ENCODE measurements around the gene SETD9.

SETD9 gene

DNA sequence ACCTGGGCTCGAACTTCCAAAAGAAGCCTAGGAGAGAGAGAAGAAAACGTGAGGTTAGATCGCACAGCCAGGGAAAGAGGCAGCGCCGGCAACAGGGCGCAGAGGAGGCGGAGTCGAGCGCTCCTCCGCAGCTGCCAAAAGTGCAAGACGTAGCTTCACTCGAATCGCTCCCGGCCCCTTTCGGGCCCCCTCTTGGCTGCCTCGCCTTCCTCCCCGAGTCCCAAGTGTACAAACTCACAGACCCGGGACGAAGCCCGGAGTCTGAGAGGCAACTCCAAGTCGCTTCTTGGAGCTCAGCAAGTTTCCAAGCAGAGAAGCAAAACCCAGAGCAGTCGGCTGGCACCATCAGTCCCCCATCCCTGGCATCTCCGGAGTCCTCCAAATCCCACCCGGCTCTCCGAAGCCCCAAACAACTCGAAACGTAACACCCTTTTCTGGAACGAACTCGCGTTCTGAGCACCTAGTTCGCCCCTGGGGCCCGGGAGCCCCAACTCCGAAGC lies 41.3 kb downstream of the SETD9 start:
- TF ChIP-seq, protein P1, sequence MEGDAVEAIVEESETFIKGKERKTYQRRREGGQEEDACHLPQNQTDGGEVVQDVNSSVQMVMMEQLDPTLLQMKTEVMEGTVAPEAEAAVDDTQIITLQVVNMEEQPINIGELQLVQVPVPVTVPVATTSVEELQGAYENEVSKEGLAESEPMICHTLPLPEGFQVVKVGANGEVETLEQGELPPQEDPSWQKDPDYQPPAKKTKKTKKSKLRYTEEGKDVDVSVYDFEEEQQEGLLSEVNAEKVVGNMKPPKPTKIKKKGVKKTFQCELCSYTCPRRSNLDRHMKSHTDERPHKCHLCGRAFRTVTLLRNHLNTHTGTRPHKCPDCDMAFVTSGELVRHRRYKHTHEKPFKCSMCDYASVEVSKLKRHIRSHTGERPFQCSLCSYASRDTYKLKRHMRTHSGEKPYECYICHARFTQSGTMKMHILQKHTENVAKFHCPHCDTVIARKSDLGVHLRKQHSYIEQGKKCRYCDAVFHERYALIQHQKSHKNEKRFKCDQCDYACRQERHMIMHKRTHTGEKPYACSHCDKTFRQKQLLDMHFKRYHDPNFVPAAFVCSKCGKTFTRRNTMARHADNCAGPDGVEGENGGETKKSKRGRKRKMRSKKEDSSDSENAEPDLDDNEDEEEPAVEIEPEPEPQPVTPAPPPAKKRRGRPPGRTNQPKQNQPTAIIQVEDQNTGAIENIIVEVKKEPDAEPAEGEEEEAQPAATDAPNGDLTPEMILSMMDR (IDR thresholded peaks at IDR 0.05; ENCODE audit: borderline replicate concordance, control extremely low read depth, extremely low read depth, insufficient read depth, missing control alignments): no peak
- in situ Hi-C loops (cut with MboI; ENCODE audit: low sequenced_read_pairs, unreplicated experiment): no loop called here
- peak; percentile 72 for DNase-seq (ENCODE audit: low spot score)

DNA sequence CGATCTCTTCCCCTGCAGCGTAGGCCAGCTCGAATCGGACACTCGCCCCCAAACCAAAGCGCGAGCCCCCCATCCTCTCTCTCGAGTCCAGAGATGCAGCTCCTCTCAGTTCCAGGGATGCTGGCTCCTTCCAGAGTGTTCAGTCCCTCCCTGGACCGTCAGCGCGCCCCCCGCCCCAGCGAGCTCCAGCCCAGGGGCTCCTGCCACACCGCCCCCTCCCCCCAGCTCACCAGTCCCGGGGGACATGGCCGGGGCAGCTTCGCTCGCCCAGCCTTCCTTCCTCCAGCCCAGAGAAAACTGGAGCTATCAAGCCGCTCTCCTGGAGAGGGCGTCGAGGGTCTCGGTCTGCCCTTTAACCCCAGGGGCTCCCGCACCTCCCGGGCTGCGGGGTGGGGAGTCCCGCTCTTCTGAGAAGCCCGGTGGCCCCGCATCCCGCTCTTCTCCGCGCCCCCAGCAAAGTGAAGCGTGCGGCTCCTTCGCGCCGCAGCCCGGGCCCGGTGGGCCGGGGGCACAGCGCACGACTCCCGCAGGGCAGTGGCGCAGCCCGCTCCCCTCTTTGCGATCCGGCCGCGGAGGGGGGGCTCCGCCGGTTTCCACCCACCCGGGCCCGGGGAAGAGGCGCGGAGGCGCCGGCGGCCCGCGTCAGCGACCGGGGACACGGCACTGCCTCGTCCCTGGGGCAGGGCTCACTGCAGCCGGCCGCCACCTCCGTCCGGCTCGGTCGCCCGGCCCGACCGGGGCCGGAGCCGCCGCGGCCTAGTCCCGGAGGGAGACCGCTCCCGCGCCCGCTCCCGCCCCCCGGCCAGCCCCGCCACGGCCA lies 41.9 kb downstream of the SETD9 start:
- in situ Hi-C loops (cut with MboI; ENCODE audit: low sequenced_read_pairs, unreplicated experiment): no loop called here
- peak; percentile 70 for DNase-seq (ENCODE audit: low spot score)

DNA sequence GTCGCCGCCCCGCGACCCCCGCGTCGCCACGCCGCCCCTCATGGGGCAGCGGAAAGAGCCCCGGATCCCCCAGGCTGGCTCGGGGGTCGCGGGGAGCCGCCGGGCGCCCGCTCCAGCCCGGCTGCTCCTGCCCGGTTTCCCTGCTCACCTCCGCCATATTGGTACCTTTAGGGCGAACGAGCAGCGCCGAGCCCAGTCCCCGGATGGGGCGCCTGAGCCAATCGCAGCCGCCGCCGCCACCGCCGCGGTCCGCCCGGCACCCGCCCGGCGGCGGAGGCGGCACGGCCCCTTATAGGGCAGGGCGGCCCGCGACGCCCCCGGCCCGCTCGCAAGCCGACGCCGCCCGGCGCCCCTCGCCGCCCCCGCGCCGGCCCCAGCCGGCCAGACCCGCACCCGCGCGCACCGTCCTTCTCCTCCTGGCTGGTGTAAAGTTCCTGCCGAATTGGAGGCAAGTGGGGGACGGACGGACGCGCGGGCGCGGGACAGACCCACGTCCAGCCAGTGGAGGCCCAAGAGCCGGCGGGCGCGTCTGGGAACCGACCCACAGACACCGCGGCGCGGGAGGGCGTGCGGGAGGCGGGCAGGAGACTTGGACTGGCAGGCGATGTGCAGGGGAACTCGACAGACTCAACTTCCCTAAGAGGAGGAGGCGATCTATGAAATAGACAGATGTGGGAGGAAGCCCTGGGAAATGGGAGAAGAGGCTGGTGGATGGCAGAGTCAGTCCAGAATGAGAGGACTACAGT lies 42.7 kb downstream of the SETD9 start, which contains the start of gene MIER3:
MIER3 (minus strand) TSS at position 178 of the 746 bp plus-strand sequence; CDS start at position 157, 21 bp downstream.
- peak; percentile 95 for DNase-seq (ENCODE audit: low spot score)
- in situ Hi-C loops (cut with MboI; ENCODE audit: low sequenced_read_pairs, unreplicated experiment): no loop called here
- TF ChIP-seq, protein P1 (IDR thresholded peaks at IDR 0.05; ENCODE audit: borderline replicate concordance, control extremely low read depth, extremely low read depth, insufficient read depth, missing control alignments): no peak

More for the DNA sequence above, 41.9 kb downstream of the SETD9 start:
- TF ChIP-seq, protein P1 (IDR thresholded peaks at IDR 0.05; ENCODE audit: borderline replicate concordance, control extremely low read depth, extremely low read depth, insufficient read depth, missing control alignments): no peak

DNA sequence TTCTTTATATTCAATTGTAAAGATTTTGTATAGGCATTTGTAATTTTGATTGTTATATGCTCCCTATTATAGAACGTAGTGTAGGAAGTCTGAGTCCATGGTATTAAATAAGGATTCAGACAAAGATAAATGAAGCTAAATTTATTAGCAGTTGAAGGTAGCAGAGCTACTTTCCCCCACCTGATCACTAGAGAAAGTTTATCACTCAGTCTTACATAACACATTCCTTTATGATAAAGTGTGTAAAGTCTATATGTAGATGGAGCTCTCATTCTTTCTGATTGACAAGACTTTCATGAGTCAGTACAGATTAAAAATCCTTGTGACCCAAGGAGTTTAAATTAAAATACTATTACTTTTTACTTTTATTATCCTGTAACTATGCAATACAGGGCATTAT lies 44.9 kb downstream of the SETD9 start:
- in situ Hi-C loops (cut with MboI; ENCODE audit: low sequenced_read_pairs, unreplicated experiment): no loop called here
- TF ChIP-seq, protein P1 (IDR thresholded peaks at IDR 0.05; ENCODE audit: borderline replicate concordance, control extremely low read depth, extremely low read depth, insufficient read depth, missing control alignments): no peak
- DNase-seq (ENCODE audit: low spot score): no peak

DNA sequence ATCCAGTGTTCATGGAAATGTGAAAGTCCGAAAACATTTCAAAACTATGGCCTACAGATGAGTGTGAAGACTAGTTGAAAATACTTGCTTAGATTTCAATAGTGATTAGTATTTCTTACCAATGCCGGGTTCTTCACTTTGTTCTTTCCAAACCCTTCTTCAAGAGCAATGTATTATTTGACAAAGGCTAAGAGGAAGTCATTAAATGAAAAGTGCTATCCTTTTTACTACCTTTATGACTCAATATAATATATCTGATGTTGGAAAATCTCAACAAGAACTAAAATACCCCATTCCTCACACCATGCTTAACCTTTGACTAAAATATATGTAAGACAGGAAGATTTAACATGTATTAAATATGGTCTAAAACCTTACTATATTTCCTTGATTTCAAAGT lies 49.2 kb downstream of the SETD9 start:
- in situ Hi-C loops (cut with MboI; ENCODE audit: low sequenced_read_pairs, unreplicated experiment): no loop called here
- DNase-seq (ENCODE audit: low spot score): no peak
- TF ChIP-seq, protein P1 (IDR thresholded peaks at IDR 0.05; ENCODE audit: borderline replicate concordance, control extremely low read depth, extremely low read depth, insufficient read depth, missing control alignments): no peak

DNA sequence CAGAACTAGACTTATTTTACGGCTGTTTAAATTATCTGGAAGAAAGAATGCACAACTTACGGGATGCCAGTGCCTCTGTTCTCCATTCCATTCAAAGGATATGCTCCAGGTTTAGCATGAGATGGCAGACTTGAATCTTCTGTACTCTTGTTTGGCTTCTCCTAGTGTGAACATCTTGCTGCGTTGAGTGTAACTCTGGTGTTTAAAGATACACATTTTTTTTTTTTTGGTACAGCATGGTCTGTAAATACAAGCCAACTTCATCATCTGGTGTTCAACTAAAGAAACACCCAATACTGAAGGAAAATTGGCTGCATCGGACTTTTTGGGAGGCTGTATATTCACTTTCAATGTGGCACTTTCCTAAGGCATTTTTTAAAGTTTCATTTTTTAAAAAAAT lies 49.9 kb downstream of the SETD9 start:
- TF ChIP-seq, protein P1 (IDR thresholded peaks at IDR 0.05; ENCODE audit: borderline replicate concordance, control extremely low read depth, extremely low read depth, insufficient read depth, missing control alignments): no peak
- DNase-seq (ENCODE audit: low spot score): no peak
- in situ Hi-C loops (cut with MboI; ENCODE audit: low sequenced_read_pairs, unreplicated experiment): no loop called here

All from GM13976 (cell line).